ENCODE results near the gene CEP43.

The CEP43 gene

GRCh38 chr6:166999145-166999883, at the start of gene CEP43:
Gene CEP43 (plus strand): TSS chr6:166999397. CDS start chr6:166999413, 16 bp downstream.
- peak; percentile 80 for DNase-seq (ENCODE audit: low read depth, low spot score)

- DNase-seq (ENCODE audit: low read depth, low spot score) = no peak
These were observed 49.4 kb upstream of the CEP43 start for GRCh38 chr6:166949528-166950442.

- DNase-seq (ENCODE audit: low read depth, low spot score) = no peak
These were observed 48.8 kb upstream of the CEP43 start for GRCh38 chr6:166950443-166950821.

GRCh38 chr6:166950892-166951669, 48.1 kb upstream of the CEP43 start:
- DNase-seq (ENCODE audit: low read depth, low spot score) = peak; percentile 60

GRCh38 chr6:166951670-166952060, 47.5 kb upstream of the CEP43 start:
- no peak for DNase-seq (ENCODE audit: low read depth, low spot score)

- DNase-seq (ENCODE audit: low read depth, low spot score) = no peak
These were observed 47.1 kb upstream of the CEP43 start for GRCh38 chr6:166952121-166952520.

- DNase-seq (ENCODE audit: low read depth, low spot score) = no peak
These were observed 46.4 kb upstream of the CEP43 start for GRCh38 chr6:166952567-166953486.

- no peak for DNase-seq (ENCODE audit: low read depth, low spot score)
These were observed 45.0 kb upstream of the CEP43 start for GRCh38 chr6:166954118-166954713.

GRCh38 chr6:166955121-166955864, 43.9 kb upstream of the CEP43 start:
- no peak for DNase-seq (ENCODE audit: low read depth, low spot score)

GRCh38 chr6:166955865-166956443, 43.2 kb upstream of the CEP43 start:
- no peak for DNase-seq (ENCODE audit: low read depth, low spot score)

GRCh38 chr6:166956444-166957086, 42.6 kb upstream of the CEP43 start, which contains the start of gene RNASET2:
Gene RNASET2 (minus strand): TSS chr6:166956550. CDS start chr6:166956182, 368 bp downstream.
- peak; percentile 98 for DNase-seq (ENCODE audit: low read depth, low spot score)

- no peak for DNase-seq (ENCODE audit: low read depth, low spot score)
These were observed 42.0 kb upstream of the CEP43 start for GRCh38 chr6:166957087-166957804.

- no peak for DNase-seq (ENCODE audit: low read depth, low spot score)
These were observed 41.5 kb upstream of the CEP43 start for GRCh38 chr6:166957805-166958076.

GRCh38 chr6:166958926-166959861, 40.0 kb upstream of the CEP43 start:
- no peak for DNase-seq (ENCODE audit: low read depth, low spot score)

- no peak for DNase-seq (ENCODE audit: low read depth, low spot score)
These were observed 39.1 kb upstream of the CEP43 start for GRCh38 chr6:166959911-166960608.

GRCh38 chr6:166960609-166960978, 38.6 kb upstream of the CEP43 start:
- no peak for DNase-seq (ENCODE audit: low read depth, low spot score)

GRCh38 chr6:166966268-166966667, 32.9 kb upstream of the CEP43 start:
- DNase-seq (ENCODE audit: low read depth, low spot score) = no peak
